ENCODE data around the gene MAP4K2.

MAP4K2 gene

DNA sequence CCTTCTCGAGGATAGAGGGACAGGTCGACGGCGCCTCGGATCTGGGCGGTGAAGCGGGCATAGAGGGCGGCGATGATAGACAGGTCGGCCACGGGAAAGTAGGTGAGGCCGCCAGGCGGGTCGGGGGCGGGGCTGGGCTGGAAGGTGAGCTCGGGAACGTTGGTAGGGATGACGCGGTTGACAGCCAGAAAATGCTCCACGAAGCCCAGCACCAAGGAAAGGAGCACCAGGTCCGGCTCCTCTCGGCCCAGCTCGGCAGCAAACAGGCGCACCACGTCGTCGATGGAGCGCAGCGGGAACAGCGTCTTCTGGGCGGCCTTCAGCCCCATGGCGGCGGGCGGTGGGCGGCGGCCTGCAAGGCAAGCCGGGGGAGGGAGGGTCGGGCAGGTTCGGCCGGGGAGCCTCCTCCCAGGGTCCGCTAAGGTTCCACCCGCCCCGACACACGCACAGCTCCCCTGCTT is 6.8 kb upstream of the MAP4K2 start:
- H3K4me1 ChIP-seq (ENCODE audit: control insufficient read depth, insufficient read depth, low read length, poor library complexity, severe bottlenecking), result peaks cover 3% of the 10 kb centered on the region
- no peaks in the 10 kb centered on the region for H3K9me3 ChIP-seq (ENCODE audit: control insufficient read depth, low read length)
- no peak overlapping the region for H3K27ac ChIP-seq (ENCODE audit: low read depth, low read length, severe bottlenecking)
- peaks cover 38% of the 10 kb centered on the region for H3K36me3 ChIP-seq (ENCODE audit: control insufficient read depth, insufficient read depth, low read length)
- WGBS, 2 experiments (ENCODE audit: insufficient coverage in 2 of 2), result 3% methylated on average over 38 to 41 of the region's 44 CpGs
- peak overlapping the region; percentile 99 for H3K4me3 ChIP-seq (ENCODE audit: extremely low read depth, insufficient read depth, low read length, poor library complexity, severe bottlenecking)

DNA sequence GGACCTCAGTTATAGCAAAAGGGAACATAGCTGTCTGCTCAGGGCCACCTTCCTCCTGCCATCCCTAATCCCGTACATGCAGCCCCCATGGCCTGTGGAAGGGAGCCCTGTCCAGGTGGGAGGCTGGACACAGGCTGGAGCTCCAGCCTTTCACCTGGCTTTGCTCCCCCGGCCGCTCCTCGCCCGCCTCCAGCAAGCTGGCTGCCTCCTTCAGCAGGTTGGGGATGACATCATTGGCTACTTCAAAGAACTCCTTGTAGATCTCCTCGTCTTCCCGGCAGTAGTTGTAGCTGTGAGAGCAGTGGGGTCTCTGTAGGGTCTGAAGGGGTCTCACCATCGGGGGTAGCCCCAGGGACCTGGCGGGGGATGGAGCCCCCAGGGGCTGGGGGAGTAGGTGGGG is 2.5 kb upstream of the MAP4K2 start:
- H3K36me3 ChIP-seq (ENCODE audit: control insufficient read depth, insufficient read depth, low read length), result peaks cover 52% of the 10 kb centered on the region
- no peak overlapping the region for H3K4me3 ChIP-seq (ENCODE audit: extremely low read depth, insufficient read depth, low read length, poor library complexity, severe bottlenecking)
- H3K27ac ChIP-seq (ENCODE audit: low read depth, low read length, severe bottlenecking), result no peak overlapping the region
- no peaks in the 10 kb centered on the region for H3K9me3 ChIP-seq (ENCODE audit: control insufficient read depth, low read length)
- whole genome bisulfite sequencing, 2 experiments (ENCODE audit: insufficient coverage in 2 of 2), result 91 to 95% methylated on average over 7 of the region's 9 CpGs
- H3K4me1 ChIP-seq (ENCODE audit: control insufficient read depth, insufficient read depth, low read length, poor library complexity, severe bottlenecking), result peaks cover 15% of the 10 kb centered on the region

DNA sequence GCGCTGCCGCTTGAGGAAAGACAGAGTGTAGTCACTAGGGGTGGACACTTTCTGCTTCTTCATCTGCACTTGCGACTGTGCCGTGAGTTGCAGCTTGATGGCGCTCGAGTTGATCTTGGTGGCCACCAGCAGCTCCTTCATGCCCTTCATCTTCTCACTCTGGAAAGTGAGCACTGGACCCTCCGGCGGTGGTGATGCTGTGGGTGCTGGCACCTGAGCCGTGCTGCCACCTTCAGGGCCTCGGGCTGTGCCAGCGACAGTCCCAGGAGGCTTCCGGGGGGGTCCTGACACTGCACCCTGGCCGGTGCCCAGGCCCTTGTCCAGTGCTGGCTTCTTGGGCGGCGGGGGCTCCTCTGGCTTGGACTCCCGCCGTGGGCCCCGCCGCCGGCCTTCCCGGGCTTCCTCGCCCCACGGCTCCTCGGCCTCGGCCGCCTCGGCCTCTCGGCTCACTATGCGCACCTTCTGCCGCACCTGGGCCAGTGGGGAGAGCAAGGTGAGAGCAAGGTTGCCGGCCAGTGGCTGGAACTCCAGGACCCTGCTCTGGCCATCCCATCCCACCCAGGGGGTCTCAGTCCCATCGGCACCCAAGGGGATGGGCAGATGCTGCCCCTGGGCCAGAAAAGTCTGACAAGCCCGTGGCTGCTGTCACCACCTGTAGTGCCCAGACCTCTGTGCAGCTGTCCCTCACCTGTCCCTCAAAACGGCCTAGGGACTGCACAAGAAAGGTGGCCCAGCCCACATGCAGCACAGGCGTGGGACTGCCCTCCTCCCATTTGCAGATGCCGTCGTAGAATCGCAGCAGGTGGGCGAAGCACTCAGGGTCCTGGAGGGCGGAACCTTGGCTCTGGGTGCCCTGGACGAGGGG is 1.6 kb upstream of the MAP4K2 start:
- H3K27ac ChIP-seq (ENCODE audit: low read depth, low read length, severe bottlenecking), result no peak overlapping the region
- peaks cover 56% of the 10 kb centered on the region for H3K36me3 ChIP-seq (ENCODE audit: control insufficient read depth, insufficient read depth, low read length)
- peak overlapping the region; percentile 59 for H3K4me3 ChIP-seq (ENCODE audit: extremely low read depth, insufficient read depth, low read length, poor library complexity, severe bottlenecking)
- H3K4me1 ChIP-seq (ENCODE audit: control insufficient read depth, insufficient read depth, low read length, poor library complexity, severe bottlenecking), result peaks cover 15% of the 10 kb centered on the region
- H3K9me3 ChIP-seq (ENCODE audit: control insufficient read depth, low read length), result no peaks in the 10 kb centered on the region
- WGBS, 2 experiments (ENCODE audit: insufficient coverage in 2 of 2), result 94% methylated on average over 36 to 40 of the region's 41 CpGs

DNA sequence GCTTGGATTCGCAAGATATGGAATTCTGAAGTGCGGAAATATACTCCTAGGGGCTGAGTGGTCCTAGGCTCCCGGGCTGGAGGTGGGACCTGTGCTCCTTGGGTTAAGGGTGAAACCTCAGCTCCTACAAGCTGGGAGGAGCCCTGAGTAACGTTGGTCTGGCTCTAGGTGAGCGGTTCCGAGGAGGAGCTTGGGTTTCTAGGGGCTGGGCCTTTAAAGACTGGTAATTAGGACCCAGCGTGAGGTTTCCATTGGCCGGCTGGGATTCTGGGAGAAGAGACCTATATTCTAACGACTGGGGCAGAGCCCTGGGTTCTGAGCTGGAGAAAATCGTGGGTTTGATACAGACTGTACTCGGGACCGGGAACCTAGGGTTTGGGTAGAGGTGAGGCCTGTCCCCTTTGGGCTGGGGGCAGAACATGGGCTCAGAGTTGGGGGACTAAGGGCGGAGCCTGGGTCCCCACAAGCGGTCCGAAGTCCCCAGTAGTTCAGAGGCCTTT is 882 bp upstream of the MAP4K2 start:
- peaks cover 12% of the 10 kb centered on the region for H3K4me1 ChIP-seq (ENCODE audit: control insufficient read depth, insufficient read depth, low read length, poor library complexity, severe bottlenecking)
- peak overlapping the region; percentile 73 for H3K27ac ChIP-seq (ENCODE audit: low read depth, low read length, severe bottlenecking)
- H3K9me3 ChIP-seq (ENCODE audit: control insufficient read depth, low read length), result no peaks in the 10 kb centered on the region
- 43 to 44% methylated on average over 15 of the region's 15 CpGs for WGBS, 2 experiments (ENCODE audit: insufficient coverage in 2 of 2)
- peaks cover 61% of the 10 kb centered on the region for H3K36me3 ChIP-seq (ENCODE audit: control insufficient read depth, insufficient read depth, low read length)
- H3K4me3 ChIP-seq (ENCODE audit: extremely low read depth, insufficient read depth, low read length, poor library complexity, severe bottlenecking), result peak overlapping the region; percentile 59

DNA sequence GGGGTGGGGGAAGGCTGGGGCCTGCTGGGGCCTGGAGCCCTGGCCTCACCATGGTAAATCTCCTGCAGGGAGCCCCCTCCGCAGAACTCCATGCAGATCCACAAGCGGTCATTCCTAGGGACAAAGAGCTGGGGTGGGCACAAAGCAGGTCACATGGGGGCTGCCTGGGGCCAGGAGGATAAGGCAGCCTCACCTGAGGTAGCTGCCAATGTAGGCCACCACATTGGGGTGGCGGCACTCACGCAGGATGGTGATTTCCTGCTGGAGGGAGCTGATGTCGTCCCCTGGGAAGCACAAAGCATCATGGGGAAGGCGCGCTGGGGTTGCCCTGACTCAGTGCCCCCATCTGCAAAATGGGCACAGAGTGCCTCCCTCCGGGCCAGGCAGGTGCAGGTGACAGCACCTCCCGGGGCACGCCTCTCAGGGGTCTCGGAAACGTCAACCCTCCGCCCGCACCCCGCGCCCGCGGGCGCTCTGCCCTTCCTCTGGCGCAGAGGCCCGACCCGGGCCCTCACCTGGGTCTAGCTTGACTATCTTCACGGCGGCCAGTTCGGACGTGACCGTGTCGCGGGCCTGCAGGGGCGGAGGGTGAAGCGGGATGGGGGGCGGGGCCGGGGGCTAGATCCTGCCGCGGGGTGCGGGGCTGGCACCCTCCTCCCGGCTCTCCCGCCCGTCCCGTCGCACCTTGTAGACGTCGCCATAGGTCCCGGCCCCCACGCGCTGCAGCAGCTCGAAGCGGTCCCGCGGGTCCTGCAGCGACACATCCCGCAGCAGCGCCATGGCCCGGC is 450 bp downstream of the MAP4K2 start:
- Histone ChIP-seq H3K4me3 (ENCODE audit: extremely low read depth, insufficient read depth, low read length, poor library complexity, severe bottlenecking) (peak overlapping the region; percentile 49), H3K9me3 (ENCODE audit: control insufficient read depth, low read length) (no peaks in the 10 kb centered on the region), H3K36me3 (ENCODE audit: control insufficient read depth, insufficient read depth, low read length) (peaks cover 50% of the 10 kb centered on the region), H3K27ac (ENCODE audit: low read depth, low read length, severe bottlenecking) (no peak overlapping the region), H3K4me1 (ENCODE audit: control insufficient read depth, insufficient read depth, low read length, poor library complexity, severe bottlenecking) (peaks cover 12% of the 10 kb centered on the region)
- 17 to 26% methylated on average over 32 to 42 of the region's 54 CpGs for WGBS, 2 experiments (ENCODE audit: insufficient coverage in 2 of 2)

DNA sequence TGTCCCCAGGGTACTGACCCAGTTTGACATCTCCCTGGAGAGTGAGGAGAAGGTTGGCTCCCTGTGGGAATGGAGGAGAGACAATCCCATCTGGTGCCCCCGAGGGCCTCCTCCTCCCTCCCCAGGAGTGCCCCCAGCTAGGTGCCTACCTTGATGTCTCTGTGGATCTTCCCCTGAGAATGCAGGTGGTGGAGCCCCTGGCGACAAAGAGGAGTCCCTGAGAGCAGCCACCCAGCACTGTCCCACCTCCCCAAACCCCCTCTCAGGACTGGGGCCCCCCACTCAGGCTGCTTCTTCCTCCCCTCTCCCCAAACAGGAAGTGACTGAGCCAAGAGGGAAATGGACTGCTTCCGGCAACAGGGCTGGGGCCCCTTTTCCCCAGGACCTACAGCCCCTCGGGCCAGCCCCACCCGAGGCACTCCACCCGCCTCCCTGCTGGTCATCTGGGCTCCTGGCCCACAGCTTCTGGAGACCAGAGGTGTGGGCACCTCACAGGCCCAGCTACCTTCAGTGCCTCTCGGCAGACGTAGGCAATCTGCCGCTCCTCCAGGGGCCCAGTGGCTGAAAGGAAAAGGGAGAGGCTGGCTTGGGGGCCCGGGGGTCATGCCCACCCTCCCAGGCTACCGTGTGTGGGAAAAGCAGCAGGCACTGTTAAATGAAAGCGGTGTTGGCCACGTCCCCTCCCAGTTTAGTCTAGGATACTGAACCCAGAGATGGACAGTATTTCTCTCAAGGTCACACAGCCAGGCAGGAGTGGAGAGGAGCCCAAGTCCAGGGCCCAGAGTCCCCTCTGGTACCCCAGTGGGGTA is 1.2 kb downstream of the MAP4K2 start:
- Histone ChIP-seq H3K36me3 (ENCODE audit: control insufficient read depth, insufficient read depth, low read length) (peaks cover 50% of the 10 kb centered on the region), H3K27ac (ENCODE audit: low read depth, low read length, severe bottlenecking) (no peak overlapping the region), H3K9me3 (ENCODE audit: control insufficient read depth, low read length) (no peaks in the 10 kb centered on the region), H3K4me1 (ENCODE audit: control insufficient read depth, insufficient read depth, low read length, poor library complexity, severe bottlenecking) (peaks cover 12% of the 10 kb centered on the region), H3K4me3 (ENCODE audit: extremely low read depth, insufficient read depth, low read length, poor library complexity, severe bottlenecking) (peak overlapping the region; percentile 49)
- 83 to 87% methylated on average over 10 to 13 of the region's 13 CpGs for WGBS, 2 experiments (ENCODE audit: insufficient coverage in 2 of 2)

DNA sequence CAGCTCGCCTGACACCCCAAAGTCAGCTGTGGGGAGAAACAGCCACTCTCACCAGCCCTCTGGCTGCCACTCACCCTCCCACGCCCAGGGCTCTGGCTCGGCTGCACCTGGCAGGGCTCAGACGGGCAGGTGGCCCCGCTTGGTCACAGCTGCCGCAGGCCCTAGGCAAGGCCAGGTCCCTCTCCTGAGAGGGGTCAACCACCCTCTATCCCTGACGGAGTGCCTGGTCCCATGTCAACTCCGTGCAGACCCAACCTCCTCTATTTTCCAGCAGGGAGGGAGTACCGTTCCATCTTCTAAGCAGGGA is 1.9 kb downstream of the MAP4K2 start:
- WGBS, 2 experiments (ENCODE audit: insufficient coverage in 2 of 2), result 86 to 92% methylated on average over 2 to 9 of the region's 9 CpGs
- no peaks in the 10 kb centered on the region for H3K9me3 ChIP-seq (ENCODE audit: control insufficient read depth, low read length)

DNA sequence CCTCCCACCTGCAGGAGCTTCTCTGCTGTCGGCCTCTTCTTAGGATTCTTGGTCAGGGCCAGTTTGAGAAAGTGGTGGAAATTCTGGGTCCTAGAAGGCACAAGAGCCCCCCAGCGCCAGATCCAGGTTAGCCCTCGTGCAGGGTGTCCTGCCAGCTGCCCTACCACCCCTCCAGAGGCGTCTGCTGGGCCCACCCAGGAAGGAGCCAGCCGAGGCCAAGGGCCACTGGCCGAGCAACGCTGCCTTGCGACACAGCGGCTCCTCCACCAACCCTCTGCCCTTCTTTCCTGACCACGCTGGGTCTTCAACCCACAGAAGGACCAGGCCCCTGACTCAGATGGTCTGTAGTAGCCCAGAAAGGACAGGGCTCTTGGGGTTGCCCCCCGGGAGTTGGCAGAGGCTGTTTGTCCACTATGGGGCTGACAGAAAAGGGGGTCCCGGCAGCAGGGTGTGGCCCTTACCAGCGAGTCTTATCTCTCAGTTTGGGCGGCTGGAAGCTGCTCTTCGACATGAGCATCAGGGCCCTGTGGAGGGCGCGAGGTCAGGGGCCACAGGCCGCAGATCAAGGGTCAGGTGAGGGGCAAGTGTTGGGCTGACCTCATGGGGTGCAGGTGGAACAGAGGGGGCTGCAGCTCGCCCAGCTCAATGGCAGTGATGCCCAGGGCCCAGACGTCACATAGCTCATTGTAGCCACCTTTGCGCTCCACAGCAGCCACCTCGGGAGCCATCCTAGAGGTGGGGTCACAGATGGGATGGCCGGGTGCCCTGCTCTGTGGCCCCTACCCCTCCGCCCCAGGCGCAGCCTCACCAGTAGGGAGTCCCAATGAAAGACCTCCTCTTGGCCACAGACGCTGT is 2.5 kb downstream of the MAP4K2 start:
- WGBS, 2 experiments (ENCODE audit: insufficient coverage in 2 of 2), result 93 to 96% methylated on average over 23 to 26 of the region's 26 CpGs
- no peak overlapping the region for H3K27ac ChIP-seq (ENCODE audit: low read depth, low read length, severe bottlenecking)
- no peaks in the 10 kb centered on the region for H3K9me3 ChIP-seq (ENCODE audit: control insufficient read depth, low read length)
- H3K4me3 ChIP-seq (ENCODE audit: extremely low read depth, insufficient read depth, low read length, poor library complexity, severe bottlenecking), result no peak overlapping the region
- peaks cover 43% of the 10 kb centered on the region for H3K36me3 ChIP-seq (ENCODE audit: control insufficient read depth, insufficient read depth, low read length)
- H3K4me1 ChIP-seq (ENCODE audit: control insufficient read depth, insufficient read depth, low read length, poor library complexity, severe bottlenecking), result peaks cover 12% of the 10 kb centered on the region

More for the DNA sequence above, 1.9 kb downstream of the MAP4K2 start:
- Histone ChIP-seq H3K4me3 (ENCODE audit: extremely low read depth, insufficient read depth, low read length, poor library complexity, severe bottlenecking) (no peak overlapping the region), H3K4me1 (ENCODE audit: control insufficient read depth, insufficient read depth, low read length, poor library complexity, severe bottlenecking) (peaks cover 12% of the 10 kb centered on the region), H3K36me3 (ENCODE audit: control insufficient read depth, insufficient read depth, low read length) (peaks cover 48% of the 10 kb centered on the region), H3K27ac (ENCODE audit: low read depth, low read length, severe bottlenecking) (no peak overlapping the region)

DNA sequence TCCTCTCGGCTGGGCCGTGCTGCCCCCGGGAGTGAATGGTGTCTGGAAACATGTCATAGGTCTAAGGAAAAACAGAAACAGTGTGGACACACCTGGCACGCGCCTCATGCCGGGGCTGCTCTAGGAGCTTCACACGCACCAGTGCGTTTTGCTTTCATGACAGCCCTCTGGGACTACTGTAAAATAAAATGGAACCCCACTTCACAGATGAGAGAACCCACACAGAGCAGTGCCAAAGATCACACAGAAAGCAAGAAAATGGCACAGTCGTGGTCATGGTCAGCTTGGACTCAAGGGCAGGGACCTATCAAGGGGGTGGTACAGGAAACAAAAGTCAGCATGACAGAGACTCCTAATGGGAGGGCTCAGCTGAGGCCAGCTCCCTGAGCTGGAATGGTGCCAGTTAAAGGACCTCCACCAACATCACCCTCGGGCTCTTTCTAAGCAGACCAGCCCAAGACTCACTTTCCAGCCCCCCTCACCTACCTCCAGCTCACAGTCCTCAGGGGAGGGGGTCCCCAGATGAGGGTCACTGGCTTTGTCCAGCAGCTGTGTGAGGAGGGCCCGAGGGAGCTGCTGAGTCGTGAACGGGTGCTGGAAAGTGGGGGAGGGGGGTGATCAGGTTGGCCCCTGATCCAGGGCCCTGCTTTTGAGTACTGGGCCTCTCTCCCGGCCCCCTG is 3.3 kb downstream of the MAP4K2 start:
- H3K9me3 ChIP-seq (ENCODE audit: control insufficient read depth, low read length), result no peaks in the 10 kb centered on the region
- 94 to 97% methylated on average over 10 to 13 of the region's 14 CpGs for WGBS, 2 experiments (ENCODE audit: insufficient coverage in 2 of 2)

More for the DNA sequence above, 3.3 kb downstream of the MAP4K2 start:
- Histone ChIP-seq H3K36me3 (ENCODE audit: control insufficient read depth, insufficient read depth, low read length) (peaks cover 35% of the 10 kb centered on the region), H3K4me3 (ENCODE audit: extremely low read depth, insufficient read depth, low read length, poor library complexity, severe bottlenecking) (no peak overlapping the region), H3K4me1 (ENCODE audit: control insufficient read depth, insufficient read depth, low read length, poor library complexity, severe bottlenecking) (peaks cover 12% of the 10 kb centered on the region), H3K27ac (ENCODE audit: low read depth, low read length, severe bottlenecking) (no peak overlapping the region)

Measured in mesodermal cell (in vitro differentiated cells).